GM23248 (cell line): ENCODE measurements around the gene PTGER2.

Source experiments
- EZH2 ChIP-seq: fragments of 200-600 bp; sonication (generic); IDR thresholded peaks from 2 replicates; pipeline ENCODE4 v1.6.1; 2018; ENCODE audit warnings: antibody characterized with exemption, mild to moderate bottlenecking; ENCODE audit not compliant: insufficient read depth, poor library complexity, severe bottlenecking
- EZH2phosphoT487 ChIP-seq: fragments of 200-600 bp; sonication (generic); IDR thresholded peaks from 2 replicates; pipeline ENCODE4 v1.6.1; 2018; ENCODE audit warnings: antibody characterized with exemption, moderate library complexity, mild to moderate bottlenecking, low read depth; ENCODE audit not compliant: insufficient read depth

DNA sequence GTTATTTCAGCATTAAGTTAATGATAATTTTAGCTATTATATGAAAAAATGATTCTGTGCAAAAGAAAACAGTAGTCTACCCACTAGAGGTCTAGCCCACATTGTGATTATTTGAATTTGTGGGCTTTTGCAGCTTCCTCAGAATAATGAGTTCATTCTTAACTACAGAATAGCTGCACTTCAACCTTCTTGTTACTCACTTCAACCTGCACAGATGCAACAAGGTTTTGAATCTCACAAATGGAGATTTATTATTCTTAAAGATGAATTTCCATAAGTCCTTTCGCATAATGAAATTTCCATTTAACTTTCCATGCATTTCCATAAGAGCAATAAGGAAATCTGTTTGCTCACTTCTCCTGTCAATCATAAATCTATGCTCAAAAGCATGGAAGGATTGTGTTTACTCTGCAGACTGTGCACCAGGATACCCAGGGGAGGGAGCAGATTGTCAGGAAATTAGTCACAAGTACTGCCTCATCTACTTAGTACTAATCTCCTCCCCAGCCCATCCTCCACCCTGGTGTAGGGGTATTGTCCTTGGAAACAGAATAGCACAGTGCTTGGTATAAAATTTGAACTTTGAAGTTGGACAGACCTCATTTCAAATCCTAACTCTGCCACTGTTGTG, 24.1 kb downstream of the PTGER2 start:
- TF ChIP-seq EZH2 (no peak), EZH2phosphoT487 (no peak)
